IPS DF 4.7 (cell line): ENCODE data around the gene GSPT1.

Experiments
- DNase-seq: peaks from one replicate; pipeline ENCODE4 v3.0.0-alpha.2; 2013; ENCODE audit warnings: low spot score; ENCODE audit errors: extremely low read depth

Gene GSPT1

GRCh38 chr16:11913425-11914079 is 2.2 kb downstream of the GSPT1 start:
- DNase-seq: no peak

DNA sequence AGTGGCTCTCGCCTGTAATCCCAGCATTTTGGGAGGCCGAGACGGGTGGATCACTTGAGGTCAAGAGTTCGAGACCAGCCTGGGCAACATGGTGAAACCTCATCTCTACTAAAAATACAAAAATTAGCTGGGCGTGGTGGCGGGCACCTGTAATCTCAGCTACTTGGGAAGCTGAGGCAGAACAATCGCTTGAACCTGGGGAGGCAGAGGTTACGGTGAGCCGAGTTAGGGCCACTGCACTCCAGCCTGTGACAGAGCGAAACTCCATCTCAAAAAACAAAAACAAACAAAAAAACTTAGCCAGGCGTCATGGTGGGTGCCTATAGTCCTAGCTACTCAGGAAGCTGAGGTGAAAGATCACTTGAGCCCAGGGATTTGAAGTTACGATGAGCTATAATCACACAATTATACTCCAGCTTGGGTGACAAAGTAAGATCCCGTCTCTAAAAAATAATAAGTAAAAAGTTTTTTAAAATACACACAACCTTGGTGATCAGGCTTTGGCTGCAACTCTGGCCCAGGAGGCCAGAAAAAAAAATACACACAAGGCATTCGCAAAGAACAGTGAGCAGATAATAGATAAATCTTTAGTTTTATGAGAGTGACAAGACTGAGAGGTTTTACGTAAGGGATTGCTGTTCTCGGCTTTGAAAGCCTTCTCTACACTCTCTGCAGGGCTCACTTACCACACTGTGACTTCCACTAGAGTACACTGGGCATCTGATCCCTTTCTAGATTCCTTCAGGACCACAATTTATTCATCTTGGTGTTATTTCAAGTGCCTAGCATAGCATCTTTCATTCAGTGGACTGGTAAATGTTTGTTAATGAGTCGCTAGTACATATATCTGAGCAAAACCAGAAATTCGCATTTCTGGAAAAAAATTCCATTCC is 5.9 kb downstream of the GSPT1 start:
- no peak for DNase-seq

DNA sequence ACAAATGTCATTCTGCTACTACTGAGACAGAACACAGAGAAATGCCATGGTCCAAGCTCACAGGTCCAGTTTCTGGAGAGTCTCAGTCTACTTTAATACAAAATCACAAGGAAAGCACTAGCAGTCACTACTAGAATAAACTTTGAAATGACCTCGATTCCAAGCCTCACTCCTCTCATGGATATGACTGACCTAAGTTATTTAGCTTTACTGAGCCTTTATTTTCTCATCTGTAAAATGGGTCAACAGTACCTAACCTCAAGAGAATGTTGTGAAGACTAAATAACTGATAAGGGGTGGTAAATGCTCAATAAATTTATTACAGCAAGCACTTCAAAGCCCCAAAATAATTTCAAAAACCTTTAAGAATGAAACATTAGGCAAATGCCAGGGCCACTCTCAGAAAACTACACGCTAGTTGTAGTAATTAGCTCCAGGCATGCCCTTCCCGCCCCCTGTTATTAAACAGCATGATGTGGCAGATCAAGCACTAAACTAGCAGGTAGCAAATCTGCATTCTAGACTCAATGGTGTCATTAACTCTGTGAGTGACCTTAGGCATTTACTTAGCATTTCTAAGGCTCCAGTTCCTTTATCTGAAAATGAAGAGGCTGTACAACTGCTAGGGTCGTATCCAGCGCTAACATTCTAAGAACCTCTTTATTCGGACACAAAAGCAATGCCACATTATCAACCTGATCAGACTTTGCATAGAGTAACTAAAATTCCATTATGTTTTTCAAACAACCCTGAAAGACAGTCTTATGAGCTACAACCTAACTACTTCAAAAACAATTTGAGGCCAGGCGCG is 8.4 kb downstream of the GSPT1 start:
- no peak for DNase-seq

DNA sequence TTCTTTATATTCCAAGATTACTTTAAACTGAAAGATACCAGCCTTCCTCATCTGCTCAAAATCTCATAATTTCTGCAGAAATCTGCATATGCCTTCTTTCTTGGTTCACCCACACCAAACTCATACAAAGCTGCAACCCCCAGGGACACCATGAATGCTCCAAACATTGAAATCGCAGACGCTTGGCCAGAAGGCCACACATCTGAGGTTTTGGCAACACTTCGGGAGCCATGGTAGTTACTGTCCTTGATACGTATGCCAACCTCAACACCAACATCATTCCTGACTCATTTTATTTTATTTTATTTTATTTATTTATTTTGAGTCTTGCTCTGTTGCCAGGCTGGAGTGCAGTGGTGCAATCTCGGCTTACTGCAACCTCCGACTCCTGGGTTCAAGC is 11.8 kb downstream of the GSPT1 start:
- no peak for DNase-seq

GRCh38 chr16:11901091-11901490 is 14.7 kb downstream of the GSPT1 start:
- DNase-seq: no peak

GRCh38 chr16:11896486-11897176 is 19.1 kb downstream of the GSPT1 start:
- DNase-seq: no peak

DNA sequence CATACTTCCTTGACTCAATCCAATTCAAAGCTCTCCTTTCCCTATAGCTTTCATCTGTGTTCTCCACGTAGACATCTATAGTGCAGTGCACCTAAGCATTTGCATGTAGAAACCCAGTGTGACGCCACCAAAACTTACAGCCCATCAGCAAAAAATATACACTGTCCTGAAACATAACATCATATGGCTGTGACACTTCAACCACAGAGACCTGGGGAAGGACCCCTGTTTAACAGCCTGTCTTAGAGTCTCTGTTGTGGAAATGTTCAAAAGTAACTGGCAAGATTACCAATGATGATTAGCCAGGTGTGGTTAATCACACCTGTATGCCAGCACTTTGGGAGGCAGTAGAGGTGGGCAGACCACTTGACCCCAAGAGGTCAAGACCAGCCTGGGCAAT is 22.2 kb downstream of the GSPT1 start:
- DNase-seq: no peak

DNA sequence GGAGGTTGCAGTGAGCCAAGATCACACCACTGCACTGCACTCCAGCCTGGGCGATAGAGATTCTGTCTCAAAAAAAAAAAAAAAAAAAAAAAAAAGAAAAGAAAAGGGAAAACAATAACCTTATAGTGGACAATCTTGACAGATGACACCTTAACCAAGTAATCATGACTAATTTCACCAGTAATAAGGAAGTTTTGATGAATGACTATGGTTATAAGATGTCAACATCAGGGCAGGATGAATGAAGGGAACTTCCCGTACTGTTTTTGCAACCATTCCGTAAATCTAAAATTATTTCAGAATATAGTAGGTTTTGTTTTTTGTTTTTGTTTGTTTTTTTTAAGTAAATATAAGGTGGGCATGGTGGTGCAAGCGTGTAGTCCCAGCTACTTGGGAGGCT is 23.0 kb downstream of the GSPT1 start:
- DNase-seq: no peak

DNA sequence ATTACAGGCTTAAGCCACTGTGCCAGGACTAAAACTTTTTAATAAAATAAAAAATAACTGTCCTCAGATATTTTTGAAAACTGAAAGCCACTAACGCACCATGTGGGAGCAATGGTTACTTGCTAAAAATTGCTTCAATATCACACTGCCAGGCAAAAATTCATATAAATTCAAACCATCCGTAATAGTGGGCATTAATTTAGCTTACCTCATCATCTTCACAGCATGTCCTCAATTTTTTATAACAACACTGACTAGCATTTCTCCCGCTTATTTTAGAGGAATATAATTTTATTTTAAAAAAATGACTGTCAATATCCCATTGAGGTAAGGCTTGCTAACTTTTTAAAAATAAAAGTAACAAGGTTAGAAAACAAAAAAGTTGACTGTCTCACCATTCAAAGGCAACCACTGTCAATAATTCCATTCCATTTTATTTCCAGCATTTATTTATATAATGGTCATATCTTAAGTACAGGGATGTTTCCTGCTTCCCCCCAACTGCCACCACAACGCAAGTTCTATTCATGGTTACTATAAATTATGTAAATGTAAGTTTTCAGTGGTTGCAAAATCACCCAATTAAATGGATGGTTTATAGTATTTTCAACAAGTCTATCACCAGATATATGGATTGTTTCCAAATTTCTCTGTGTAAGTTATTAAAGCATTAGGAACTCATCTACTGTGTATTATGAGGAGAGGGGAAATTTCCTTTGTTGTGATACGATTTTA is 25.4 kb downstream of the GSPT1 start:
- no peak for DNase-seq

DNA sequence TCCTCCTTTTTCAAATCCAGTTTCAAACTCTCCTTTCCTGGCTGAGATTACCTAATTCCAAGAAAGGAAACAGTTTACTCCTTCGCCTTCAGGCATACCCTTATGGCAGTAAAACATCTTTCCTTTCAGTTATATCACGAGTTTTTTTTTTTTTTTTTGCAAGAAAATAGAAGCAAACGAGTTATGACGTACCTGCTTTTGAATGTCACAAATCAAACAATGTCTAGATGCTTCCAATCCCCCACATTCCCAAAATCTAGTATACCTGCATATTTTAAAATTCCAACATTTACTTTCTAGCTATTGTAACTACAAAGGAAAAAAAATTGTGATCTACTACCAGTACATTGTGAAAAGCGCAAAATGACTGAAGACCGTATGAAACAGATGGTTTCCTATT is 28.9 kb downstream of the GSPT1 start:
- no peak for DNase-seq

DNA sequence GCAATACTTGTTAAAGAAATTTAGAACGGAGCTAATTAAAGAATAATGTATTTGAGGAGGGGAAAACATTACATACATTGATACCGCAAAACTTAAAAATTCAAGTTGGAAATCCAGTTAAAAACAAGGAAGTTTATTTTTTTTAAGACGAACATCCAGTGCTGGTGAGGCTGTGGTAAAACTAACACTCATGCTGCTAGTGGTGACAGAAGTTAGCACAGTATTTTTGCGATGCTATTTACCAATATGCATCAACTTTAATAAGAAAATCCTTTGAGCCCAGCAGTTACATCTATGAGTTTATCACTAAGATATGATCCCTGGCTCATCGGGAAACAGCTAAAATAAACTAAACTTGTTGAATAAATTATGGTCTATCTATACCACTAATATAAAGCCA is 31.7 kb downstream of the GSPT1 start:
- no peak for DNase-seq

DNA sequence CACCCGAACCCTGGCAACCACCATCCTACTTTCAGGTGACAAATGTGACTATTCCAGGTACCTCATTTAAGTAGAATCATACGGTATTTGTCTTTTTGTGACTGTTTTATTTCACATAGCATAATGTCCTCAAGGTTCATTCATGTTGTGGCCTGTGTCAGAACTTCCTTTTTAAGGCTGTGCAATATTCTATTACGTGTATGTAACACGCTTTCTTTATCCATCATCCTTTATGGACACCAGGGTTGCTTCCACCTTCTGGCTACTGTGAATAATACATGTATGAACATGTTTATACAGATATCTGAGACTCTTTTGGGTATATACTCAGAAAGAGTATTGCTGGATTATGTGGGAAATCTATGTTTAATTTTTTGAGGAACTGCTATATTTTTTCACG is 35.7 kb downstream of the GSPT1 start:
- DNase-seq: no peak

DNA sequence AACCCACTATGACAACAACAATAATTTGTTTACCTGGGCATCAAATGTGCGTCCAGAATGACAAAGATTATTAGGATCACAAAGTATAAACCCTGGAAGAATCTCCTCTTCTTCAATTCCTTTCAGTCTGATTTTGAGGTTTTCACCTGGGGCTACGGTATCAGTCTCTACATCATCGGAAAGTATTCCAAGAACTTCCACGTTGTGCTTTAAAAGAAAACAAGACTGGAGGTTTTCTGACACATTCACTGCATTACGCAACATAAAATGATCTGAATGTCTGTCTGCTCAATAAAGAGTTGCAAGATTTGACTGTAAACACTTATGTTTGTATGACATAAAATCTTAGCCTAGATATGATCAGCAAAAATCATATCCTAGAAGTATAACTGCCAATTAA is 38.4 kb downstream of the GSPT1 start:
- DNase-seq: no peak

GRCh38 chr16:11876306-11876705 is 39.5 kb downstream of the GSPT1 start:
- no peak for DNase-seq

GRCh38 chr16:11875721-11876120 is 40.0 kb downstream of the GSPT1 start:
- DNase-seq: no peak

DNA sequence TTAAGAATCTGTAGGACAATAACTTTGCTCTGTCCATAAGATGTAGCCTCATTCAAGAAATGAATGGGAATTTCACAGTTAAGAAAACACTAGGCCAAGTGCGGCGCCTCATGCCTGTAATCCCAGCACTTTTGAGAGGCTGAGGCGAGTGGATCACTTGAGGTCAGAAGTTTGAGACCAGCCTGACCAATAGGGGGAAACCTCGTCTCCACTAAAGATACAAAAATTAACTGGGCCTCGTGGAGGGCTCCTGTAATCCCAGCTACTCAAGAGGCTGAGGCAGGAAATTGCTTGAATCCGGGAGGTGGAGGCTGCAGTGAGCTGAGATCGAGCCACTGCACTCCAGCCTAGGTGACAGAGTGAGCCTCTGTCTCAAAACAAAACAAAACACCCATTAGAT is 44.6 kb downstream of the GSPT1 start:
- no peak for DNase-seq

- no peak for DNase-seq
Observed at GRCh38 chr16:11870399-11870798, 45.4 kb downstream of the GSPT1 start.

- DNase-seq: no peak
Observed at GRCh38 chr16:11869353-11870228, 46.2 kb downstream of the GSPT1 start.

- DNase-seq: no peak
Observed at GRCh38 chr16:11868412-11868980, 47.3 kb downstream of the GSPT1 start.
